Stimulated activated CD8-positive, alpha-beta memory T cell treated with anti-CD3 and anti-CD28 coated beads, Interleukin-2, amount 100 ng/mL, for 1 hour (primary cell): ENCODE results near the gene HNRNPD.
A peak's percentile ranks its signal among the peaks of the same experiment; 100 is the strongest.
"Not testable (repeated sequence)": the region's sequence is repeated elsewhere in the genome, so short reads cannot be mapped to it uniquely, and the experiment has no call there.

Experiments
- DNase-seq, 2 donors: peaks; one replicate each; pipeline ENCODE4 v3.0.0-alpha.2; 2020; ENCODE audit warnings: low read depth in 2 of 2

The HNRNPD gene

GRCh38 chr4:82373816-82374625, at the start of gene HNRNPD:
TSS of gene HNRNPD (minus strand) at chr4:82373991. CDS start at chr4:82373678, 313 bp downstream.
- DNase-seq = peak; percentile 70 to 84

GRCh38 chr4:82422616-82423015, 48.8 kb upstream of the HNRNPD start:
- DNase-seq = no peak

- DNase-seq = no peak
These were observed 48.2 kb upstream of the HNRNPD start for GRCh38 chr4:82421796-82422560.

GRCh38 chr4:82419451-82419850, 45.7 kb upstream of the HNRNPD start:
- DNase-seq = no peak

- DNase-seq = no peak
These were observed 42.2 kb upstream of the HNRNPD start for GRCh38 chr4:82415922-82416365.

GRCh38 chr4:82415061-82415460, 41.3 kb upstream of the HNRNPD start:
- not testable (repeated sequence) for DNase-seq

- no peak for DNase-seq
These were observed 29.9 kb upstream of the HNRNPD start for GRCh38 chr4:82403725-82404124.

- no peak for DNase-seq
These were observed 28.5 kb upstream of the HNRNPD start for GRCh38 chr4:82402196-82402775.

- DNase-seq = no peak
These were observed 27.8 kb upstream of the HNRNPD start for GRCh38 chr4:82401600-82401999.

GRCh38 chr4:82398263-82398662, 24.5 kb upstream of the HNRNPD start:
- no peak for DNase-seq

- DNase-seq = no peak
These were observed 23.7 kb upstream of the HNRNPD start for GRCh38 chr4:82397527-82397926.

- no peak for DNase-seq
These were observed 21.1 kb upstream of the HNRNPD start for GRCh38 chr4:82394896-82395295.

- DNase-seq = not testable (repeated sequence)
These were observed 16.3 kb upstream of the HNRNPD start for GRCh38 chr4:82390061-82390460.

GRCh38 chr4:82388405-82388804, 14.6 kb upstream of the HNRNPD start:
- DNase-seq = no peak

GRCh38 chr4:82386312-82386711, 12.5 kb upstream of the HNRNPD start:
- DNase-seq = not testable (repeated sequence)

- no peak for DNase-seq
These were observed 9.0 kb upstream of the HNRNPD start for GRCh38 chr4:82382751-82383150.

GRCh38 chr4:82381661-82382296, 8.0 kb upstream of the HNRNPD start:
- DNase-seq = no peak

GRCh38 chr4:82381235-82381634, 7.4 kb upstream of the HNRNPD start:
- no peak for DNase-seq

GRCh38 chr4:82380831-82381230, 7.0 kb upstream of the HNRNPD start:
- DNase-seq = no peak

GRCh38 chr4:82380344-82380743, 6.6 kb upstream of the HNRNPD start:
- no peak for DNase-seq

- DNase-seq = no peak
These were observed 2.3 kb upstream of the HNRNPD start for GRCh38 chr4:82376109-82376508.

- DNase-seq = no peak
These were observed 340 bp downstream of the HNRNPD start for GRCh38 chr4:82373486-82373815.
